ENCODE data around the gene PRKCA.
"Not testable (repeated sequence)": the region's sequence is repeated elsewhere in the genome, so short reads cannot be mapped to it uniquely, and the experiment has no call there.

The PRKCA gene

DNA sequence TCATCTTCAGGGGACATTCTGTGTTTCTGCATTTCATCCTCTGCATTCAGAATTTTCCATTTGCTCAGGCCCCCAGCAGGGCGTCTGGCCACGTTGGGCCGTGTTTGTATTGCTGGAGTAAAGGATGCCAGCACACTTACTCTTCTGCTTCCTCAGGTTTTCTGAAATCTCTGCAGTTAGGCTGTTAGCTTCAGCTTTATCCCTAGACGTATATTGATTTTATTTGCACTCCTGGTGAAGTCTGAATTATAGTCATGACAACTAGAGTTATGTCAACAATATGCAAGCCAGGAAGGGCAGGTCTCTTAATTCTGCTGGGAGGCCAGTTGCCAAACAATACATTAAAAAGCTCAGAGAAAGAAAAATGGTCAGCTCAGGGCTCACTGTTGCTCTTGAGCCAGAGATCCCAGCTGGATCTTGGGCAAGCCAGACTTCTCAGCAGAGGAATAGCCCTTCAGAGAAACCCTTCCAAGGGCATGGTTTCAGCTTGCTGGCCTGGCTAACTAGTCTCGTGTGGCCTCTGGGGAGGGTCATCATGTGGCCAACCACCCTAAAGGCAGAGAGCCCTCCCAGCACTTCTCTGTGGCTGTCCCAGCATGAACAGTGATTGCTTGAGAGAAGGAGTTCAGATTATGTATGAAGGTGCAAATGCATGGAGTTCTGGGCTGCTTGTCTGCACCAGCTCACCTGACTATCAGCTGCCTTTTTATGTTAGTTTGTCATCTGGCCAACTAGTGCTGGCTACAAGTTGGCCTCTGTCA, 422.3 kb downstream of the PRKCA start:
- no peaks in the 10 kb centered on the region for H3K27me3 ChIP-seq (ENCODE audit: insufficient read depth, low read length)
- no peaks in the 10 kb centered on the region for H3K9me3 ChIP-seq (ENCODE audit: low read length)
- H3K4me3 ChIP-seq (ENCODE audit: low read length): no peak overlapping the region
- H3K36me3 ChIP-seq (ENCODE audit: insufficient read depth, low read length): no peaks in the 10 kb centered on the region
- H2AFZ ChIP-seq (ENCODE audit: low read depth, low read length): no peak overlapping the region
- H3K4me1 ChIP-seq (ENCODE audit: insufficient read depth, low read length): peaks cover 37% of the 10 kb centered on the region

DNA sequence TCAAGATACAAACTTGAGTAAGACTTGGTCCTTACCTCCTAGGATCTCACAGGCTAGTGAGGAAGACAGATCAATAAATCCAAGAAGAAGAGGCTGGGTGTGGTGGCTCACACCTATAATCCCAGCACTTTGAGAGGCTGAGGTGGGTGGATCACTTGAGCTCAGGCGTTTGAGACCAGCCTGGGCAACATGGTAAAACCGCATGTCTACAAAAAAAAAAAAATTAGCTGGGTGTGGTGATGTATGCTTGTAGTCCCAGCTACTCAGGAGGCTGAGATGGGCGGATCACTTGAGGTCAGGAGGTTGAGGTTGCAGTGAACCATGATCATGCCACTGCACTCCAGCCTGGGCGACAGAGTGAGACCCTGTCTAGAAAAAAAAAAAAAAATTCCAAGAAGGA, 423.0 kb downstream of the PRKCA start:
- not testable (repeated sequence) for H3K4me3 ChIP-seq (ENCODE audit: low read length); H3K9me3 ChIP-seq (ENCODE audit: low read length); H3K36me3 ChIP-seq (ENCODE audit: insufficient read depth, low read length); H2AFZ ChIP-seq (ENCODE audit: low read depth, low read length); H3K27me3 ChIP-seq (ENCODE audit: insufficient read depth, low read length)
- peaks cover 42% of the 10 kb centered on the region for H3K4me1 ChIP-seq (ENCODE audit: insufficient read depth, low read length)

- Histone ChIP-seq H3K4me1 (ENCODE audit: insufficient read depth, low read length) (peaks cover 47% of the 10 kb centered on the region), H2AFZ (ENCODE audit: low read depth, low read length) (no peak overlapping the region), H3K27me3 (ENCODE audit: insufficient read depth, low read length) (no peaks in the 10 kb centered on the region), H3K9me3 (ENCODE audit: low read length) (no peaks in the 10 kb centered on the region), H3K36me3 (ENCODE audit: insufficient read depth, low read length) (no peaks in the 10 kb centered on the region), H3K4me3 (ENCODE audit: low read length) (no peak overlapping the region)
Measured at GRCh38 chr17:66725956-66726355, 423.5 kb downstream of the PRKCA start.

DNA sequence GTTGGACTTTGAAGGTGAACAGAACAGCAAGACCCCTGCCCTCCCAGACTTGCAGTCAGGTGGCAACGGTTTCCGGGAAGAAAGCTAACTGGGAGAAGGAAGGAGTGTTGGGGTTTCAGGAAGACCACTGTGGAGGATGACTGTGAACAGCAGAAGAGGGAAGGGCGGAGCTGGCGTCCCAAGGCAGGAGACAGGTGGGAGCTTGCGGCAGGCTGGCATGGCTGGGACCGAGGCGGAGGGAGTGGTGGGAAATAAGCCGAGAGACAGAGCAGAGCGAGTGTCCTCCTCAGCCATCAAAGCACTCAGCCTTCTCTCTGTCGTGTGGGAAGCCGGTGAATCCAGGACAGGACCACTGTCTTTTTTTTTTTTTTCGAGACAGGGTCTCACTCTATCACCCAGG, 424.0 kb downstream of the PRKCA start:
- Histone ChIP-seq H3K4me1 (ENCODE audit: insufficient read depth, low read length) (peaks cover 48% of the 10 kb centered on the region), H3K9me3 (ENCODE audit: low read length) (no peaks in the 10 kb centered on the region), H3K27me3 (ENCODE audit: insufficient read depth, low read length) (no peaks in the 10 kb centered on the region), H2AFZ (ENCODE audit: low read depth, low read length) (no peak overlapping the region), H3K36me3 (ENCODE audit: insufficient read depth, low read length) (no peaks in the 10 kb centered on the region), H3K4me3 (ENCODE audit: low read length) (no peak overlapping the region)

GRCh38 chr17:66726846-66727245, 424.4 kb downstream of the PRKCA start:
- Histone ChIP-seq H3K36me3 (ENCODE audit: insufficient read depth, low read length) (no peaks in the 10 kb centered on the region), H3K4me1 (ENCODE audit: insufficient read depth, low read length) (peaks cover 43% of the 10 kb centered on the region)

DNA sequence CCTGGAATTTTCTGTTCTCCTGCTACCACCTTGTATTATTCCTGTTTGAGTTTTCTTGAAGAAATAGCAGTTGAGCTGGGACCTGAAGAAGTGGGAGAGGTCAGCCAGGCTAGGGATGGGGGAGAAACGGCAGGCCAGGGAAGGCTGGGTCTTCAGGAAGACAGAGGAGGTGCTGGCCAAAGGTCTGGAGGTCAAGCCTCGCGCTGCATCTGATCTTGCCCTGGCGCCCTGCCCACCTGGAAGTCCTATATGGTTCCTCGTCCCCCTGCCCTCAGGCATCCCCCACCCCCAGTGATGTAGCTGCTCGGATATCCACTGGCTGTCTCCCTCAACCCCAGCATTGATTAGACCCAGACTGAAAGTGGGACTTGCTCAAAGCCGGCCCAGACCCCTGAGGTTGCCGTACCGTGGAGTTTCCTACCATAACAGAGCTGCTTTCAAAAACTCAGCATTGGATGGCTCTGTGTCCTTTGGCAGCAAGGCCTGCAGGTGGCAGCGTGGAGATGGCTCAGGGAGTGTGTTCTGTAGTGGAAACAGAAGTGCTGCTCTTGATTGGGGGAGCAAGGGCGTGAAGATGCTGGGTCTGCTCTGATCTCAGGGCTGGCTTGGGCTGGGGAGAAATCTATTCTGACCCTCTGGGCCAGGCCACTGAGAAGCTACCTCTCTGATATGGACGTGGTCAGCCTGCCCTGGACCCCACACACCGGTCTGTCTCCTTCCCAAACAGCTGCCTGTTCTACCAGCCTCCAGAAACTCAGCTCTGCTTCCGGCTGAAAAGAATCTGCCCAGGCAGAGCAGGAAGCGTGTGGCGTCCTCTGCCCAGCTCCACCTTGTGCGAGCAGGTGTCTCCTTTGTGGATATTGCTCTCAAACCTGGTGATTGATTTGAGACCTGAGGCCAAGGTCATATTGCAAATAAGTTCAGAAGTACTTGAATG, 425.5 kb downstream of the PRKCA start:
- H3K9me3 ChIP-seq (ENCODE audit: low read length): no peaks in the 10 kb centered on the region
- H3K27me3 ChIP-seq (ENCODE audit: insufficient read depth, low read length): no peaks in the 10 kb centered on the region
- H3K36me3 ChIP-seq (ENCODE audit: insufficient read depth, low read length): no peaks in the 10 kb centered on the region
- H2AFZ ChIP-seq (ENCODE audit: low read depth, low read length): no peak overlapping the region
- peaks cover 35% of the 10 kb centered on the region for H3K4me1 ChIP-seq (ENCODE audit: insufficient read depth, low read length)
- no peak overlapping the region for H3K4me3 ChIP-seq (ENCODE audit: low read length)

More at GRCh38 chr17:66726846-66727245, 424.4 kb downstream of the PRKCA start:
- Histone ChIP-seq H3K9me3 (ENCODE audit: low read length) (no peaks in the 10 kb centered on the region), H2AFZ (ENCODE audit: low read depth, low read length) (no peak overlapping the region), H3K4me3 (ENCODE audit: low read length) (no peak overlapping the region), H3K27me3 (ENCODE audit: insufficient read depth, low read length) (no peaks in the 10 kb centered on the region)

GRCh38 chr17:66730461-66730923, 428.1 kb downstream of the PRKCA start:
- Histone ChIP-seq H3K9me3 (ENCODE audit: low read length) (no peaks in the 10 kb centered on the region), H3K36me3 (ENCODE audit: insufficient read depth, low read length) (peaks cover under 1% of the 10 kb centered on the region), H3K27me3 (ENCODE audit: insufficient read depth, low read length) (no peaks in the 10 kb centered on the region), H3K4me1 (ENCODE audit: insufficient read depth, low read length) (peaks cover 35% of the 10 kb centered on the region), H2AFZ (ENCODE audit: low read depth, low read length) (no peak overlapping the region), H3K4me3 (ENCODE audit: low read length) (no peak overlapping the region)

GRCh38 chr17:66733759-66734158, 431.3 kb downstream of the PRKCA start:
- no peak overlapping the region for H2AFZ ChIP-seq (ENCODE audit: low read depth, low read length)
- H3K4me3 ChIP-seq (ENCODE audit: low read length): no peak overlapping the region
- peaks cover 2% of the 10 kb centered on the region for H3K36me3 ChIP-seq (ENCODE audit: insufficient read depth, low read length)
- no peaks in the 10 kb centered on the region for H3K27me3 ChIP-seq (ENCODE audit: insufficient read depth, low read length)
- no peaks in the 10 kb centered on the region for H3K9me3 ChIP-seq (ENCODE audit: low read length)
- H3K4me1 ChIP-seq (ENCODE audit: insufficient read depth, low read length): peaks cover 23% of the 10 kb centered on the region

DNA sequence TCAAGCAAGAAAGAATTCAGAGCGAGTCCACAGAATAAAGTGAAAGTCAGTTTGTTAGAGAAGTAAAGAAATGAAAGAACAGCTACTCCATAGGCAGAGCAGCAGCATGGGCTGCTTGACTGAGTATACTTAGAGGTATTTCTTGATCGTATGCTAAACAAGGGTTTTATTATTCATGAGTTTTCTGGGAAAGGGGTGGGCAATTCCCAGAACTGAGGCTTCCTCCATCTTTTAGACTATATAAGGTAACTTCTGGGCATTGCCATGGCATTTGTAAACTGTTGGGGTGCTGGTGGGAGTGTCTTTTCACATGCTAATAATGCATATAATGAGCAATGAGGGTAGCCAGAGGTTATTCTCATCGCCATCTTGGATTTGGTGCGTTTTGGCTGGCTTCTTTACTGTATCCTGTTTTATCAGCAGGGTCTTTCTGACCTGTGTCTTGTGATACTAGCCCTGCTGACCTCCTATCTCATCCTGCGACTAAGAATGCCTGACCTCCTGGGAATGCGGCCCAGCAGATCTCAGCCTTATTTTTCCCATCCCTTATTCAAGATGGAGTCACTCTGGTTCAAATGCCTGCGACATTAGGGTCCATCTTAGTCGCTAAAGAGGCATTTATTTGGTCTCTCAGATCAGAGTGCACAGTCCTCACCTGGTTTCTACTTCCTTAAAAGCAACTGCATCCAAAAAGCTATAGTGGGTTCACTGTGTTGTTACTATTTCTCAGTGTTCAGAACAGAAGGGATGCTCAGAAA, 432.0 kb downstream of the PRKCA start:
- Histone ChIP-seq H3K36me3 (ENCODE audit: insufficient read depth, low read length) (peaks cover 2% of the 10 kb centered on the region), H2AFZ (ENCODE audit: low read depth, low read length) (no peak overlapping the region), H3K9me3 (ENCODE audit: low read length) (no peaks in the 10 kb centered on the region), H3K4me3 (ENCODE audit: low read length) (no peak overlapping the region), H3K27me3 (ENCODE audit: insufficient read depth, low read length) (no peaks in the 10 kb centered on the region), H3K4me1 (ENCODE audit: insufficient read depth, low read length) (peaks cover 22% of the 10 kb centered on the region)

- Histone ChIP-seq H3K4me3 (ENCODE audit: low read length) (no peak overlapping the region), H3K27me3 (ENCODE audit: insufficient read depth, low read length) (no peaks in the 10 kb centered on the region), H3K4me1 (ENCODE audit: insufficient read depth, low read length) (peaks cover 21% of the 10 kb centered on the region), H3K9me3 (ENCODE audit: low read length) (no peaks in the 10 kb centered on the region), H3K36me3 (ENCODE audit: insufficient read depth, low read length) (peaks cover 2% of the 10 kb centered on the region), H2AFZ (ENCODE audit: low read depth, low read length) (no peak overlapping the region)
Measured at GRCh38 chr17:66737524-66737923, 435.1 kb downstream of the PRKCA start.

DNA sequence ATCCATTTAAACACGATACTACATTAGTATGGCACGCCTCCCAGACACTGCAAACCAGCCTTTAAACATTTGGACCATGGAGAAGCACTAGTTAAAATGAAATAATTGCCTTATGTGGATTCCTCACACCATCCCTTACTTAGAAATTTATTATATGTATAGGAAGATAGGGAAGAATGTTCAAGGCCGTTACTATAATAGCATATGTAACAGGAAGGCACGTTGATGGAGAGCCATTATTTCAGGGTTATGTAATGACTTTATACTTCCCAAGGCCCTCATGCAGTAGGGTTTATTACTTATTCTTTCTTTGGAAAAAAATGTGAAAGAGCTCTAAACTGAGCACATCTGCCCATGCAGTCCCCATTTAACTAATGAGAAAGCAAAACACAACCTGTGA, 435.9 kb downstream of the PRKCA start:
- Histone ChIP-seq H3K27me3 (ENCODE audit: insufficient read depth, low read length) (no peaks in the 10 kb centered on the region), H3K9me3 (ENCODE audit: low read length) (no peaks in the 10 kb centered on the region), H3K36me3 (ENCODE audit: insufficient read depth, low read length) (peaks cover 2% of the 10 kb centered on the region), H2AFZ (ENCODE audit: low read depth, low read length) (no peak overlapping the region), H3K4me3 (ENCODE audit: low read length) (no peak overlapping the region), H3K4me1 (ENCODE audit: insufficient read depth, low read length) (peaks cover 21% of the 10 kb centered on the region)

GRCh38 chr17:66739553-66739952, 437.1 kb downstream of the PRKCA start:
- no peaks in the 10 kb centered on the region for H3K9me3 ChIP-seq (ENCODE audit: low read length)
- no peaks in the 10 kb centered on the region for H3K27me3 ChIP-seq (ENCODE audit: insufficient read depth, low read length)
- H2AFZ ChIP-seq (ENCODE audit: low read depth, low read length): no peak overlapping the region
- peaks cover 2% of the 10 kb centered on the region for H3K36me3 ChIP-seq (ENCODE audit: insufficient read depth, low read length)
- H3K4me1 ChIP-seq (ENCODE audit: insufficient read depth, low read length): peaks cover 12% of the 10 kb centered on the region
- H3K4me3 ChIP-seq (ENCODE audit: low read length): no peak overlapping the region

- Histone ChIP-seq H3K4me3 (ENCODE audit: low read length) (no peak overlapping the region), H3K27me3 (ENCODE audit: insufficient read depth, low read length) (no peaks in the 10 kb centered on the region), H3K4me1 (ENCODE audit: insufficient read depth, low read length) (peaks cover 10% of the 10 kb centered on the region), H2AFZ (ENCODE audit: low read depth, low read length) (no peak overlapping the region), H3K9me3 (ENCODE audit: low read length) (no peaks in the 10 kb centered on the region), H3K36me3 (ENCODE audit: insufficient read depth, low read length) (peaks cover 2% of the 10 kb centered on the region)
Measured at GRCh38 chr17:66740226-66740625, 437.8 kb downstream of the PRKCA start.

All from neuron (in vitro differentiated cells).